Measurements from ENCODE around the gene DTNB.

- TF ChIP-seq CTCF (IDR thresholded peaks at IDR 0.05) (no peak), EZH2 (IDR thresholded peaks at IDR 0.05; ENCODE audit: borderline replicate concordance, insufficient read depth, low read depth, low read length, poor library complexity, severe bottlenecking) (no peak)
These were observed 126.5 kb downstream of the DTNB start for GRCh38 chr2:25546852-25547251.

All from B cell (primary cell).